BE2C (cell line): Measurements from ENCODE around the gene NACAD.

Experiments used
- DNase-seq: peaks from one replicate; pipeline ENCODE4 v3.0.0-alpha.2; 2020
- H3K27me3 ChIP-seq: fragments of 250-450 bp; sonication (Bioruptor Pico); 2 replicates; pipeline ENCODE4 v1.5.1; 2020; ENCODE audit warnings: mild to moderate bottlenecking
- H3K36me3 ChIP-seq: fragments of 250-450 bp; sonication (Bioruptor Pico); 2 replicates; pipeline ENCODE4 v1.5.1; 2020; ENCODE audit warnings: mild to moderate bottlenecking
- H3K4me1 ChIP-seq: fragments of 250-450 bp; sonication (Bioruptor Pico); 2 replicates; pipeline ENCODE4 v1.5.1; 2020
- H3K4me3 ChIP-seq: 2 replicates; pipeline ENCODE4 v1.5.1; 2011; ENCODE audit warnings: low read depth, low read length
- H3K9me3 ChIP-seq: fragments of 250-450 bp; sonication (Bioruptor Pico); 2 replicates; pipeline ENCODE4 v1.5.1; 2020
- CTCF ChIP-seq: IDR thresholded peaks from 2 replicates; pipeline ENCODE4 v1.5.1; 2012; ENCODE audit warnings: mild to moderate bottlenecking, low read depth, low read length

Gene NACAD

GRCh38 chr7:45104844-45105587 lies 16.2 kb upstream of the NACAD start:
- no peak overlapping the region for H3K4me3 ChIP-seq
- no peaks in the 10 kb centered on the region for H3K9me3 ChIP-seq

GRCh38 chr7:45103958-45104843 lies 15.4 kb upstream of the NACAD start:
- Histone ChIP-seq H3K36me3 (peaks cover 97% of the 10 kb centered on the region), H3K4me1 (no peaks in the 10 kb centered on the region), H3K27me3 (no peaks in the 10 kb centered on the region), H3K9me3 (no peaks in the 10 kb centered on the region), H3K4me3 (no peak overlapping the region)
- TF ChIP-seq CTCF = no peak
- DNase-seq = no peak

More at GRCh38 chr7:45104844-45105587, 16.2 kb upstream of the NACAD start:
- no peak for DNase-seq
- no peaks in the 10 kb centered on the region for H3K4me1 ChIP-seq
- H3K27me3 ChIP-seq = no peaks in the 10 kb centered on the region
- peaks cover 97% of the 10 kb centered on the region for H3K36me3 ChIP-seq
- no peak for TF ChIP-seq CTCF

GRCh38 chr7:45102785-45103712 lies 14.3 kb upstream of the NACAD start:
- H3K4me3 ChIP-seq = no peak overlapping the region
- no peak for TF ChIP-seq CTCF
- H3K4me1 ChIP-seq = no peaks in the 10 kb centered on the region
- H3K36me3 ChIP-seq = peaks cover 88% of the 10 kb centered on the region
- DNase-seq = no peak
- no peaks in the 10 kb centered on the region for H3K27me3 ChIP-seq
- H3K9me3 ChIP-seq = no peaks in the 10 kb centered on the region

GRCh38 chr7:45101748-45102147 lies 13.0 kb upstream of the NACAD start:
- Histone ChIP-seq H3K27me3 (no peaks in the 10 kb centered on the region), H3K36me3 (peaks cover 76% of the 10 kb centered on the region), H3K4me3 (no peak overlapping the region), H3K9me3 (no peaks in the 10 kb centered on the region), H3K4me1 (no peaks in the 10 kb centered on the region)
- DNase-seq = no peak
- TF ChIP-seq CTCF = no peak

- H3K4me3 ChIP-seq = no peak overlapping the region
- H3K36me3 ChIP-seq = peaks cover 67% of the 10 kb centered on the region
- no peaks in the 10 kb centered on the region for H3K27me3 ChIP-seq
- no peak for TF ChIP-seq CTCF
- no peaks in the 10 kb centered on the region for H3K9me3 ChIP-seq
- no peaks in the 10 kb centered on the region for H3K4me1 ChIP-seq
- no peak for DNase-seq
Measured at GRCh38 chr7:45100761-45101480, 12.2 kb upstream of the NACAD start.
